KMS-11 (cell line): ENCODE results near the gene EXOC3L1.

ENCODE experiments used
- H2AFZ ChIP-seq: fragments of 200-600 bp; sonication (generic); 2 replicates; pipeline ENCODE4 v1.6.1; 2016; ENCODE audit warnings: antibody characterized with exemption, mixed run types, low read depth
- H3K27ac ChIP-seq: fragments of 200-600 bp; sonication (generic); 2 replicates; pipeline ENCODE4 v1.6.1; 2016; ENCODE audit warnings: mild to moderate bottlenecking, mixed run types
- H3K27me3 ChIP-seq: fragments of 200-600 bp; sonication (generic); 2 replicates; pipeline ENCODE4 v1.6.1; 2017; ENCODE audit warnings: mild to moderate bottlenecking, low read depth, mixed run types, moderate library complexity; ENCODE audit not compliant: insufficient read depth
- H3K36me3 ChIP-seq: fragments of 200-600 bp; sonication (generic); 2 replicates; pipeline ENCODE4 v1.6.1; 2017; ENCODE audit warnings: mild to moderate bottlenecking, mixed run types; ENCODE audit not compliant: insufficient read depth
- H3K4me1 ChIP-seq: fragments of 200-600 bp; sonication (generic); 2 replicates; pipeline ENCODE4 v1.6.1; 2016; ENCODE audit warnings: mild to moderate bottlenecking, low read depth, mixed run types; ENCODE audit not compliant: poor library complexity, severe bottlenecking
- H3K4me2 ChIP-seq: fragments of 200-600 bp; sonication (generic); 2 replicates; pipeline ENCODE4 v1.7.0; 2016; ENCODE audit warnings: mild to moderate bottlenecking, mixed run types
- H3K4me3 ChIP-seq: fragments of 200-600 bp; sonication (generic); IDR thresholded peaks from 2 replicates; pipeline ENCODE4 v1.6.1; 2017; ENCODE audit warnings: low read depth, low read length, mixed read lengths; ENCODE audit not compliant: insufficient read depth
- H3K79me2 ChIP-seq: fragments of 200-600 bp; sonication (generic); 2 replicates; pipeline ENCODE4 v1.6.1; 2016; ENCODE audit warnings: low read depth, mixed run types; ENCODE audit not compliant: insufficient read depth
- H3K9ac ChIP-seq: fragments of 200-600 bp; sonication (generic); 2 replicates; pipeline ENCODE4 v1.6.1; 2016; ENCODE audit warnings: mild to moderate bottlenecking, mixed run types
- H4K20me1 ChIP-seq: fragments of 200-600 bp; sonication (generic); 2 replicates; pipeline ENCODE4 v1.6.1; 2016; ENCODE audit warnings: mild to moderate bottlenecking, mixed run types; ENCODE audit not compliant: insufficient read depth
- TF ChIP-seq, protein P1 (sequence below): fragments of 200-600 bp; sonication (generic); conservative IDR thresholded peaks from 2 replicates; pipeline ENCODE4 v1.6.1; 2017; ENCODE audit warnings: low read depth, mild to moderate bottlenecking, antibody characterized with exemption, low read length, moderate library complexity, mixed read lengths

Gene EXOC3L1

DNA sequence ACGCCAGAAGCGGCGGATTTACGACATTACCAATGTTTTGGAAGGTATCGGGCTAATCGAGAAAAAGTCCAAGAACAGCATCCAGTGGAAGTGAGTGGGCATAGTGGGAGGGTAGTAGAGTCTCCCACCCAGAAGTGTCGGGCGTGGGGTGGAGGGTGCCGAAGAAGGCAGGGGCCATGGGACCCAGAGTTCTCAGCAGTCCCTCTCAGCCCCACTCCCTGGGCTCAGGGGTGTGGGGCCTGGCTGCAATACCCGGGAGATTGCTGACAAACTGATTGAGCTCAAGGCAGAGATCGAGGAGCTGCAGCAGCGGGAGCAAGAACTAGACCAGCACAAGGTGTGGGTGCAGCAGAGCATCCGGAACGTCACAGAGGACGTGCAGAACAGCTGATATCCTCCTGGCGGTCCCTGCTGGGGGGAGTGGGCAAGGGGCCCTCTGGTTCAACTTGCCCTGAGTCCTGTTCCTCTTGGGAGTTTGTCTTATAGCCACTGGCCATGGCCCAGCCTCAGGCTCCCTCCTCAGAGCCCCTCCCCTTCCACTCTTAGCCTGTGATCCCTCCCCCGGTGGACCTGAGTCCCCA lies 2.9 kb upstream of the EXOC3L1 start:
- Histone ChIP-seq H3K9ac (peak overlapping the region; percentile 83), H3K4me1 (peaks cover 19% of the 10 kb centered on the region), H3K27me3 (no peaks in the 10 kb centered on the region), H3K79me2 (peaks cover 24% of the 10 kb centered on the region), H3K27ac (no peak overlapping the region), H2AFZ (no peak overlapping the region), H3K4me3 (no peak overlapping the region), H4K20me1 (no peaks in the 10 kb centered on the region), H3K36me3 (no peaks in the 10 kb centered on the region; the same call in 1 of the 2 replicates), H3K4me2 (peak overlapping the region; percentile 95)
- TF ChIP-seq, protein P1, sequence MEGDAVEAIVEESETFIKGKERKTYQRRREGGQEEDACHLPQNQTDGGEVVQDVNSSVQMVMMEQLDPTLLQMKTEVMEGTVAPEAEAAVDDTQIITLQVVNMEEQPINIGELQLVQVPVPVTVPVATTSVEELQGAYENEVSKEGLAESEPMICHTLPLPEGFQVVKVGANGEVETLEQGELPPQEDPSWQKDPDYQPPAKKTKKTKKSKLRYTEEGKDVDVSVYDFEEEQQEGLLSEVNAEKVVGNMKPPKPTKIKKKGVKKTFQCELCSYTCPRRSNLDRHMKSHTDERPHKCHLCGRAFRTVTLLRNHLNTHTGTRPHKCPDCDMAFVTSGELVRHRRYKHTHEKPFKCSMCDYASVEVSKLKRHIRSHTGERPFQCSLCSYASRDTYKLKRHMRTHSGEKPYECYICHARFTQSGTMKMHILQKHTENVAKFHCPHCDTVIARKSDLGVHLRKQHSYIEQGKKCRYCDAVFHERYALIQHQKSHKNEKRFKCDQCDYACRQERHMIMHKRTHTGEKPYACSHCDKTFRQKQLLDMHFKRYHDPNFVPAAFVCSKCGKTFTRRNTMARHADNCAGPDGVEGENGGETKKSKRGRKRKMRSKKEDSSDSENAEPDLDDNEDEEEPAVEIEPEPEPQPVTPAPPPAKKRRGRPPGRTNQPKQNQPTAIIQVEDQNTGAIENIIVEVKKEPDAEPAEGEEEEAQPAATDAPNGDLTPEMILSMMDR: no peak

DNA sequence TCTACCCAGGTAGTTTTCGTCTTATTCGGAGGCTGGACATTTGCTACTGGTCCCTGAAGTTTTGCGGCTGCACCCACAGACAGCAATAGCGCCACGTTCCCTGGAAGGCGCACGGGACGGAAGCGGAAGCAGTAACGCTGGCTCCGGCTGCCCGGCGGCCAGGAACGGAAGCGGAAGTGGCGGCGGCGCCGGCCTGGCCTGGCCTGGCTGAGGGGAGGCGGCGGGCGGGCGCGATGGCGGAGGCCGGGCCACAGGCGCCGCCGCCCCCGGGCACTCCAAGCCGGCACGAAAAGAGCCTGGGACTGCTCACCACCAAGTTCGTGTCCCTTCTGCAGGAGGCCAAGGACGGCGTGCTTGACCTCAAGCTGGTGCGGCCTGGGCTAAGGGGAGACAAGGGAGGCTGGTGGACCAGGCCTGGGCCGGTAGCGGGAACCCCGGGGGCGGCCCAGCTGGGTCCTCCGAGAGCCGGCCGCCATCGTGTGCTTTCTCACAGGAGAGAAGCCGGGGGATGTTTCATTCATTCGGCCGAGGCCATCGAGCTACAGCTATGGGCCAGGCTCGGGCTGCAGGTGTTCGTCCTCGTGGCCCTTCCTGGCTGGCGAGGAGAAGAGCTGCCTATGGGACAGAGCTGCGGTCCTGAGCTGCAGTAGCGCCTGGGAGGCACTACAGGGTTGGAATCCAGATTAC lies 2.2 kb upstream of the EXOC3L1 start, which contains the start of gene E2F4:
Gene E2F4, plus strand, starts transcription at position 161 of the 687 bp plus-strand sequence. Its CDS starts 73 bp downstream, at position 234.
- peaks cover 24% of the 10 kb centered on the region for H3K79me2 ChIP-seq
- peak within 1 kb of the TSS; percentile 95 for H3K4me2 ChIP-seq
- H3K27ac ChIP-seq: peak within 1 kb of the TSS; percentile 42
- H3K36me3 ChIP-seq: no peaks in the 10 kb centered on the region; the same call in 1 of the 2 replicates
- H3K27me3 ChIP-seq: no peaks in the 10 kb centered on the region; the same call in 1 of the 2 replicates
- no peak within 1 kb of the TSS for H3K4me3 ChIP-seq
- H4K20me1 ChIP-seq: no peaks in the 10 kb centered on the region
- TF ChIP-seq, protein P1: no peak
- peaks cover 19% of the 10 kb centered on the region for H3K4me1 ChIP-seq
- peak within 1 kb of the TSS; percentile 28; the same call in 1 of the 2 replicates for H2AFZ ChIP-seq
- H3K9ac ChIP-seq: peak within 1 kb of the TSS; percentile 83

DNA sequence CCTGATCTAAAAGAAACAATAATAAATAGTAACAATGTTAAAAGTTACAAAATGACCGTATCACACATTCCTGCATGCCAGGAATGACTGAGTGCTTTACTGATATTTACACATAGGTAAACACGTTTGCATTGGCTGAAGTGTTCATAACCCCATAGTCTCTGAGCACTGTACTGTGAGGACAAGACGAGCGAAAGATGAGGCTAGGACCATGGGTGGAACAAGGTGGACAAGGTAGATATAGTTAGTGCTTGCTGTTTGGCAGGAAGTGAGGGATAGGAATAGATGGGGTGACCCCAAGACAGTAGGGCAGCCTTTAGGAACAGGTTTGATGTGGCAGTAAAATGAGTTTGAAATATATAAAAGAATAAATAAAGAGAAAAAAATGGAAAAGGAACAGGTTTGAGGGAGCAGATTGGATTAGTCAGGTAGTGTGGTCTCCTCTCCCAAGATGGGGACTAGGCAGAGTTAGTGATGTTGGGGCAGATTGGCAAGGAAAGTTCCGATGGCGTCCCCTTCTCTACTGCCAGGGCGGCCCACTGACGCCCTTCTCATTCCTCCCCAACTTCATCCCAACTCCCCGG lies 1.6 kb upstream of the EXOC3L1 start:
- Histone ChIP-seq H3K9ac (no peak overlapping the region), H2AFZ (peak overlapping the region; percentile 28; the same call in 1 of the 2 replicates), H4K20me1 (no peaks in the 10 kb centered on the region), H3K4me3 (no peak overlapping the region), H3K4me2 (peak overlapping the region; percentile 95; the same call in 1 of the 2 replicates), H3K79me2 (peaks cover 24% of the 10 kb centered on the region), H3K36me3 (no peaks in the 10 kb centered on the region; the same call in 1 of the 2 replicates), H3K27me3 (peaks cover 6% of the 10 kb centered on the region; the same call in 1 of the 2 replicates), H3K27ac (no peak overlapping the region), H3K4me1 (peaks cover 19% of the 10 kb centered on the region)
- TF ChIP-seq, protein P1: no peak

DNA sequence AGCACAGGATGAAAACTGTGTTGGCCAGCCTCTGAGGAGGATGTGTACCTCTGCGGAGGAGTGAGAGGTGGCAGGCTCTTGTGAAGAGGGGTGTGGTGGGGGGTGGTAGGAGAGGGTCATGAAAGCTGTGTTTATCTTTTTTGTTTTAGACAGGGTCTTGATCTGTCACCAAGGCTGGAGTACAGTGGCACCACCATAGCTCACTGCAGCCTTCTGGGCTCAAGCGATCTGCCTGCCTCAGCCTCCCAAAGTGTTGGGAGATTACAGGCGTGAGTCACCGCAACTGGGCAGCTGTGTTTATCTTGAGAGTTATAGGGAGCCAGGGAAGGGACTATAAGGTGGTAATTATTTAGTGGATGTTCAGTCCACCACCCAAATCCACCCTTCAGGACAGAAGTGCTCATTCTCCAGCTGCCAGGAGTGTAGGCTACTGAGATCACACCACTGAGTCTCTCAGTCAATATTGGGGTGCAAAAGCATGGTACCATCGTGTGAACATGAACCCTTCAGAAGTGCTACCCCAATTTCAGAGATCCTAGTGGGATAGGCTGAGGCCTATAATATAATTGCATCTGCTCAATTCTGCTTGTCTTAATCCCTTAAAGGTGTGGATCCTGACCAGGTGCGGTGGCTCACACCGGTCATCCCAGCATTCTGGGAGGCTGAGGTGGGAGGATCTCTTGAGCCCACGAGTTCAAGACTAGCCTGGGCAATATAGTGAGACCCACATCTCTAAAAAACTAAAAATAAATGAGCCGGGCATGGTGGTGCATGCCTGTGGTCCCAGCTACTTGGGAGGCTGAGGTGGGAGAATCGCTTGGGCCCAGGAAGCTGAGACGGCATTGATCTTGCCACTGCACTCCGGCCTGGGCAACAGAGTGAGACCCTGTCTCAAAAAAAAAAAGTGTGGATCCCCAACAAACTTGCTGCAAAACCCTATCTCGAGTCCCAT lies 788 bp upstream of the EXOC3L1 start:
- no peak overlapping the region for H3K4me2 ChIP-seq
- H3K36me3 ChIP-seq: no peaks in the 10 kb centered on the region
- peaks cover 14% of the 10 kb centered on the region; the same call in 1 of the 2 replicates for H3K27me3 ChIP-seq
- peaks cover 24% of the 10 kb centered on the region for H3K79me2 ChIP-seq
- no peak overlapping the region for H3K4me3 ChIP-seq
- peaks cover 19% of the 10 kb centered on the region for H3K4me1 ChIP-seq
- H3K27ac ChIP-seq: no peak overlapping the region
- no peaks in the 10 kb centered on the region for H4K20me1 ChIP-seq
- H3K9ac ChIP-seq: no peak overlapping the region
- no peak overlapping the region for H2AFZ ChIP-seq
- TF ChIP-seq, protein P1: no peak
